ENCODE results near the gene BMPR2.
"Not testable (repeated sequence)": the region's sequence is repeated elsewhere in the genome, so short reads cannot be mapped to it uniquely, and the experiment has no call there.

BMPR2 gene

DNA sequence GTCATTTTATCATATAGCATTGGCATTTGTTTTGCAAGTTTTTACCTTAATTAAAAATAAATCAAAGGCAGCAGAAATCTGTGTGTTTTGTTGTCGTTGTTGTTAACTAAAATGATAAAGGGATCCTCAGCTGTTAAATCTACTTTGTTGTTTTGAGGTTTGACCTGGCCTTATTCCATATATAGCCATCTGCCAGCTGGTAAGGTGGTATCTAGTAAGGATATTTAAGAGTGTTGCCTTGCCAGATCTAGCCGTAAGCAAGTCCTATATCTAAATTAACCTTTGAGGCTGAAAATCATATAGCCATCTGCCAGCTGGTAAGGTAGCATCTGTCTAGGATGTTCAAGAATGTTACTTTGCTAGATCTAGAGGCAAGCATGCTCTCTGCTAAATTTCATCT is 56.6 kb downstream of the BMPR2 start:
- TF ChIP-seq, protein P1, sequence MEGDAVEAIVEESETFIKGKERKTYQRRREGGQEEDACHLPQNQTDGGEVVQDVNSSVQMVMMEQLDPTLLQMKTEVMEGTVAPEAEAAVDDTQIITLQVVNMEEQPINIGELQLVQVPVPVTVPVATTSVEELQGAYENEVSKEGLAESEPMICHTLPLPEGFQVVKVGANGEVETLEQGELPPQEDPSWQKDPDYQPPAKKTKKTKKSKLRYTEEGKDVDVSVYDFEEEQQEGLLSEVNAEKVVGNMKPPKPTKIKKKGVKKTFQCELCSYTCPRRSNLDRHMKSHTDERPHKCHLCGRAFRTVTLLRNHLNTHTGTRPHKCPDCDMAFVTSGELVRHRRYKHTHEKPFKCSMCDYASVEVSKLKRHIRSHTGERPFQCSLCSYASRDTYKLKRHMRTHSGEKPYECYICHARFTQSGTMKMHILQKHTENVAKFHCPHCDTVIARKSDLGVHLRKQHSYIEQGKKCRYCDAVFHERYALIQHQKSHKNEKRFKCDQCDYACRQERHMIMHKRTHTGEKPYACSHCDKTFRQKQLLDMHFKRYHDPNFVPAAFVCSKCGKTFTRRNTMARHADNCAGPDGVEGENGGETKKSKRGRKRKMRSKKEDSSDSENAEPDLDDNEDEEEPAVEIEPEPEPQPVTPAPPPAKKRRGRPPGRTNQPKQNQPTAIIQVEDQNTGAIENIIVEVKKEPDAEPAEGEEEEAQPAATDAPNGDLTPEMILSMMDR (IDR thresholded peaks at IDR 0.05; ENCODE audit: low read depth, low read length, missing control alignments) = no peak
- Histone ChIP-seq H3K27me3 (replicated peaks) (no peaks in the 10 kb centered on the region), H3K36me3 (replicated peaks) (no peaks in the 10 kb centered on the region), H3K4me3 (ENCODE audit: low read depth, low read length) (no peak overlapping the region), H3K27ac (no peak overlapping the region)
- in situ Hi-C loops (cut with HindIII; ENCODE audit: low pct_ligation_motif_present, low sequenced_read_pairs) = no loop called here
- DNase-seq = no peak

DNA sequence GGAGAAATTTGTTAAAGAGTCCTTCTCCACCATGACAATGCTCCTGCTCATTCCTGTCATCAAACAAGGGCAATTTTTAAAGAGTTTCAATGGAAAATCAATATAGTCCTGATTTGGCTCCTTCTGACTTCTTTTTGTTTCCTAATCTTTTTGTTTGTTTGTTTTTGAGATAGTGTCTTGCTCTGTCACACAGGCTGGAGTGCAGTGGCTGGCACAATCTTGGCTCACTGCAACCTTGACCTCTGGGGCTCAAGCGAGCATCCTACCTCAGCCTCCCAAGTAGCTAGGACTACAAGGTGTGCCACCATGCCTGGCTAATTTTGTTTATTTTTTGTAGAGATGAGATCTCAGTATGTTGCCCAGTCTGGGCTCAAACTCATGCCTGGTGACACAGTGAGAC is 58.3 kb downstream of the BMPR2 start:
- Histone ChIP-seq H3K4me3 (ENCODE audit: low read depth, low read length) (no peak overlapping the region), H3K36me3 (replicated peaks) (no peaks in the 10 kb centered on the region), H3K27me3 (replicated peaks) (no peaks in the 10 kb centered on the region), H3K27ac (no peak overlapping the region)
- DNase-seq = no peak
- in situ Hi-C loops (cut with HindIII; ENCODE audit: low pct_ligation_motif_present, low sequenced_read_pairs) = no loop called here
- TF ChIP-seq, protein P1 (IDR thresholded peaks at IDR 0.05; ENCODE audit: low read depth, low read length, missing control alignments) = no peak

DNA sequence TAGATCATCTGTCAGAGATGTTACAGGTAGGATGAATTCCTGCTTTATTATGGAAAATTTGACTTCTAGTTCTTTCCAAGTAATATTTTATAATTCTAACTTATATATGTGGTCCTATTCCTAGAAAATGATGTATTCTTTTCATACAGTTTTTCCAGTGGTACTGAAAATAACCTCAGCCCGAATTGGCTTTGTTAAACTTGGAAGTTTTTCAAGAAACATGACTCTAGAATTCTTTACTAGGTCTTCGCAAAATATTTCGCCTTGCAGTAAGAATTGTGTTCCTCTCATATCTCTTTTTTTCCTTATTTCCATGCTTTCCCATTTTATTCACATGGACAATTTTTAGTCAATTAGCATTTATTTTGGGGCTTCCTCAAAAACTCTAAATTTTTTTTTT is 60.5 kb downstream of the BMPR2 start:
- no peaks in the 10 kb centered on the region for H3K27me3 ChIP-seq (replicated peaks)
- TF ChIP-seq, protein P1 (IDR thresholded peaks at IDR 0.05; ENCODE audit: low read depth, low read length, missing control alignments) = no peak
- DNase-seq = no peak
- in situ Hi-C loops (cut with HindIII; ENCODE audit: low pct_ligation_motif_present, low sequenced_read_pairs) = no loop called here
- H3K4me3 ChIP-seq (ENCODE audit: low read depth, low read length) = no peak overlapping the region
- no peak overlapping the region for H3K27ac ChIP-seq
- no peaks in the 10 kb centered on the region for H3K36me3 ChIP-seq (replicated peaks)

DNA sequence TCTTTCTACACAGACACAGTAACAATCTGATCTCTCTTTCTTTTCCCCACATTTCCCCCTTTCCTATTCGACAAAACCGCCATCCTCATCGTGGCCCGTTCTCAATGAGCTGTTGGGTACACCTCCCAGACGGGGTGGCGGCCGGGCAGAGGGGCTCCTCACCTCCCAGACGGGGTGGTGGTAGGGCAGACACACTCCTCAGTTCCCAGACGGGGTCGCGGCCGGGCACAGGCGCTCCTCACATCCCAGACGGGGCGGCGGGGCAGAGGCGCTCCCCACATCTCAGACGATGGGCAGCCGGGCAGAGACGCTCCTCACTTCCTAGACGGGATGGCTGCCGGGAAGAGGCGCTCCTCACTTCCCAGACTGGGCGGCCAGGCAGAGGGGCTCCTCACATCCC is 64.0 kb downstream of the BMPR2 start:
- H3K27me3 ChIP-seq (replicated peaks); H3K27ac ChIP-seq; DNase-seq; in situ Hi-C loops (cut with HindIII; ENCODE audit: low pct_ligation_motif_present, low sequenced_read_pairs); H3K4me3 ChIP-seq (ENCODE audit: low read depth, low read length); H3K36me3 ChIP-seq (replicated peaks): not testable (repeated sequence)

DNA sequence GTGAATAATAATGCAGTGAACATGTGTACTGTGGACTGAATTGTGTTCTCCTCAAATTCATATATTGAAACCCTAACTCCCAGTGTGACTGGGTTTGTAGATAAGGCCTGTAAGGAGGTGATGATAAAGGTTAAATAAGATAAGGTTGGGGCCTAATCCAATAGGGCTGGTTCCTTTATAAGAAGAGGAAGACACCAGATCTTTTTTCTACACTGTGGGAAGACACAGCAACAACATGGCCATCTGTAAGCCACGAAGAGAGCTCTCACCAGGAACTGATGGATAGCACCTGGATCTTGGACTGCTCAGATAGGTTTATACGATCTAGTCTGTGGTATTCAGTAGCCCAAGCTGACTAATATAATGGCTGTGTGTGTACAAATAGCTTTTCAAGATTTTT is 66.8 kb downstream of the BMPR2 start:
- DNase-seq = no peak
- TF ChIP-seq, protein P1 (IDR thresholded peaks at IDR 0.05; ENCODE audit: low read depth, low read length, missing control alignments) = no peak
- Histone ChIP-seq H3K36me3 (replicated peaks) (no peaks in the 10 kb centered on the region), H3K4me3 (ENCODE audit: low read depth, low read length) (no peak overlapping the region), H3K27me3 (replicated peaks) (no peaks in the 10 kb centered on the region), H3K27ac (no peak overlapping the region)
- in situ Hi-C loops (cut with HindIII; ENCODE audit: low pct_ligation_motif_present, low sequenced_read_pairs) = no loop called here

DNA sequence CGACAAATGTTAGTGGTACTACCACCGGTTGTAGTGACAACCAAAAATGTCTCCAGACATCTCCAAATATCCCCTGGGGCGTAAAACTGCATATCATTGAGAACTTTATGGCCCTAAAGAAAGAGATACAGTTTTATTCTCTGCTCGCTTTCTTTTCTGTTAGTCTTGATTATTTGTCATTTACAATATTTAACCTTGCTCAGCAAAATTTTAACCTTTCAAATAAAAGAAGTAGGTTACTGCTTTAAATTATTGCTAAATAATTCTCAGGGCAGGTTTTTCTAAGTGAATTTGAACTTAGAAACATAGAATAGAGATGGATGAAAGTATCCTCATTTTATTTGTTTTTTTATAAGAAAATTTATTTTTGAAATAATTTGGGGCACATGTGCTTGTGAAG is 67.9 kb downstream of the BMPR2 start:
- Histone ChIP-seq H3K27ac (no peak overlapping the region), H3K4me3 (ENCODE audit: low read depth, low read length) (no peak overlapping the region), H3K36me3 (replicated peaks) (no peaks in the 10 kb centered on the region), H3K27me3 (replicated peaks) (no peaks in the 10 kb centered on the region)
- no peak for DNase-seq
- TF ChIP-seq, protein P1 (IDR thresholded peaks at IDR 0.05; ENCODE audit: low read depth, low read length, missing control alignments) = no peak
- in situ Hi-C loops (cut with HindIII; ENCODE audit: low pct_ligation_motif_present, low sequenced_read_pairs) = no loop called here
